HG03064 (cell line): Measurements from ENCODE around the gene RCN2.

Source experiments
- ATAC-seq: cut with Tn5 transposase; IDR thresholded peaks from one replicate; pipeline ENCODE4 v1.9.1; 2021; ENCODE audit warnings: low read depth; ENCODE audit not compliant: unreplicated experiment

RCN2 gene

GRCh38 chr15:76991741-76992645 is 60.4 kb downstream of the RCN2 start:
- no peak for ATAC-seq

- no peak for ATAC-seq
Observed at GRCh38 chr15:76993114-76993725, 61.7 kb downstream of the RCN2 start.

- no peak for ATAC-seq
Observed at GRCh38 chr15:76994001-76994400, 62.5 kb downstream of the RCN2 start.

- no peak for ATAC-seq
Observed at GRCh38 chr15:76994496-76994895, 62.9 kb downstream of the RCN2 start.

GRCh38 chr15:76994971-76995945 is 63.7 kb downstream of the RCN2 start, which contains the start of gene PSTPIP1:
TSS of gene PSTPIP1 (plus strand) at chr15:76995126. CDS start at chr15:76995574, 448 bp downstream.
- ATAC-seq: peak; percentile 62

- no peak for ATAC-seq
Observed at GRCh38 chr15:76996076-76996525, 64.6 kb downstream of the RCN2 start.

- ATAC-seq: no peak
Observed at GRCh38 chr15:76996526-76997401, 65.2 kb downstream of the RCN2 start.

GRCh38 chr15:76998663-76999285 is 67.2 kb downstream of the RCN2 start:
- ATAC-seq: no peak

- no peak for ATAC-seq
Observed at GRCh38 chr15:76999996-77000395, 68.4 kb downstream of the RCN2 start.

GRCh38 chr15:77001351-77001750 is 69.8 kb downstream of the RCN2 start:
- no peak for ATAC-seq

- no peak for ATAC-seq
Observed at GRCh38 chr15:77001966-77002365, 70.4 kb downstream of the RCN2 start.

- no peak for ATAC-seq
Observed at GRCh38 chr15:77002436-77002835, 70.9 kb downstream of the RCN2 start.

GRCh38 chr15:77002954-77003912 is 71.7 kb downstream of the RCN2 start:
- peak; percentile 66 for ATAC-seq
